Loucy (cell line): ENCODE results near the gene AIMP1.

Source experiments
- CTCF ChIP-seq: fragments of 200-600 bp; sonication (generic); conservative IDR thresholded peaks from 2 replicates; pipeline ENCODE4 v1.5.1; 2014; ENCODE audit warnings: mild to moderate bottlenecking, antibody characterized with exemption, low read length
- EZH2phosphoT487 ChIP-seq: fragments of 200-600 bp; IDR thresholded peaks from 2 replicates; pipeline ENCODE4 v1.6.1; 2018; ENCODE audit warnings: antibody characterized with exemption, mild to moderate bottlenecking, moderate library complexity, borderline replicate concordance

- TF ChIP-seq CTCF (no peak), EZH2phosphoT487 (no peak)
Observed at GRCh38 chr4:106317815-106318214, 1.5 kb downstream of the AIMP1 start.
